SK-MEL-5 (cell line): ENCODE data around the gene ALDH4A1. TPM values are rescaled to one million over a fixed set of nuclear protein-coding genes. Genes with fewer than 3 reads are reported as not detected.
"Not testable (repeated sequence)": the region's sequence is repeated elsewhere in the genome, so short reads cannot be mapped to it uniquely, and the experiment has no call there.

Experiments
- DNase-seq: peaks from one replicate; pipeline ENCODE4 v3.0.0-alpha.2; 2016; ENCODE audit warnings: low read depth, low spot score
- in situ Hi-C: cut with HindIII; loops from 2 replicates; pipeline ENCODE4 v1.10.0; 2016; ENCODE audit warnings: low sequenced_read_pairs, high pct_unique_total_duplicates, low pct_unique_long_range_greater_than_20kb
- total RNA-seq: library from RNA; depleted of rRNA; stranded (reverse); fragments of >200 nt; shearing (Covaris generic); gene quantifications from 2 replicates; pipeline ENCODE4 v1.2.3, GENCODE V29; 2014

The ALDH4A1 gene
- total RNA-seq, 1 experiment from 2014 or later: 8.7 TPM

GRCh38 chr1:18908911-18909771, 6.8 kb upstream of the ALDH4A1 start:
- in situ Hi-C loops: no loop called here
- DNase-seq: no peak

GRCh38 chr1:18907917-18908845, 5.8 kb upstream of the ALDH4A1 start:
- no peak for DNase-seq
- in situ Hi-C loops: no loop called here

DNA sequence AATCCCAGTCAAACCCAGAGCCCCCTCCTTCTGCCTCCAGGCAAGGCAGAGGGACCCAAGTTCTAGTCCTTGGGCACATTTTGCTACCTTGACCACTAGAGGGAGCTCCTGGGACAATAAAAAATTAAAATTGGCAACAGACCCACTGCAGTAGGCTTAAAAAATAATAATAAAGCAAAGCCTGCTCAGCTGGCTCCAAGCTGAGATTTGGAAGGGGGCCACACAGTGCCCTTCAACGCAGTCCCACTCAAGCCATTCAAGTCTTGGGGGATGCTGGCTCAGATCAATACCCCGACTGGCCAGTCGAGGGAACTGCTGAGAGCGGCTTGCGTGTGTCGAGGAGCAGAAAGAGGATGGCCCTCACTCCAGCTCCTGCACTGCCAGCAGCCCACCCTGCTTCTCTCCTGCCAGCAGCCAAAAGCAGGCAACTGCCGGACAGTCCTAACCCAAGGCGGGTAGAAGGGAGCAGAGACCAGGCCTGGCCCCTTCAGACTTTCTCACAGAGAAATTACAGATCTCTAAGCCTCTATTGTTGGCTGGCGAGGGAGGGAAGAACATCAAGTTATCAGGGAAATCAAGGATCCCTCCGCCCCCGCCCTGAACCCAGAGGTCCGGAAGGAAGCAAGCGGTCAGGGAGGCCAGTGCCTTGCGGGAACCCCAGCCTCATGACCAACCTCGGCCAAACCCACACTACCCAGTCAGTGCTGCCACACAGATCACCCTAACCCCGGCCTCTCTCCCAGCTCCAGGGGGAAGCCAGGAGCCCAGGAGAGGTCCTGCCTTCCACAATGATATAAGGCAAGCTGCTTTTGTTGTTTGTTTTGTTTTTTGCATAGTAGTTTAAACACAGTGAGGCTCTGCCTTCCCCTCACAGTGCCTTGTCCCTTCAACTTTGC, 4.9 kb upstream of the ALDH4A1 start:
- in situ Hi-C loops: no loop called here
- peak; percentile 63 for DNase-seq

DNA sequence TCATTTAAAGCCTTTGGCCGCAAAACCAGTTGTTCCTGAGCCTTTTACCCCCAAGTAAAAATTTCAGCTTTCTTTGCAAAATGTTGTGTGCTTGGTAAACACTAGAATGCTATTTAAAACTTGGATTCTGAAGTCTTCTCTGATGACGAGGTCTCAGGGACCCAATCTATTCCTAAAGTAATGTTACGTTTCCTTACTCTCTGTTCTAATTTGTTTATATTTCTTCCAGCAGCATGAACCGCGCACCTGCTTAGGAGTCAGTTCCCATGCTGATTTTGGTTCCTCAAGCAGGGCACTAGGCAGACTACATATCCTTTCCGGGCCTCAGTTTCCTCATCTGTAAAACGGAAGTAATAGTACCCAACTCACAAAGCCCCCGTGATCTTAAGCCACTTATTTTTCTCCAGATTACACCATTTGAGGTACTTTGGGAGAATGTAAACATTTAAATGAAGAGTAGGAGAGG, 969 bp upstream of the ALDH4A1 start:
- in situ Hi-C loops: no loop called here
- no peak for DNase-seq

- in situ Hi-C loops: no loop called here
- no peak for DNase-seq
These were observed 318 bp downstream of the ALDH4A1 start for GRCh38 chr1:18901952-18902522.

DNA sequence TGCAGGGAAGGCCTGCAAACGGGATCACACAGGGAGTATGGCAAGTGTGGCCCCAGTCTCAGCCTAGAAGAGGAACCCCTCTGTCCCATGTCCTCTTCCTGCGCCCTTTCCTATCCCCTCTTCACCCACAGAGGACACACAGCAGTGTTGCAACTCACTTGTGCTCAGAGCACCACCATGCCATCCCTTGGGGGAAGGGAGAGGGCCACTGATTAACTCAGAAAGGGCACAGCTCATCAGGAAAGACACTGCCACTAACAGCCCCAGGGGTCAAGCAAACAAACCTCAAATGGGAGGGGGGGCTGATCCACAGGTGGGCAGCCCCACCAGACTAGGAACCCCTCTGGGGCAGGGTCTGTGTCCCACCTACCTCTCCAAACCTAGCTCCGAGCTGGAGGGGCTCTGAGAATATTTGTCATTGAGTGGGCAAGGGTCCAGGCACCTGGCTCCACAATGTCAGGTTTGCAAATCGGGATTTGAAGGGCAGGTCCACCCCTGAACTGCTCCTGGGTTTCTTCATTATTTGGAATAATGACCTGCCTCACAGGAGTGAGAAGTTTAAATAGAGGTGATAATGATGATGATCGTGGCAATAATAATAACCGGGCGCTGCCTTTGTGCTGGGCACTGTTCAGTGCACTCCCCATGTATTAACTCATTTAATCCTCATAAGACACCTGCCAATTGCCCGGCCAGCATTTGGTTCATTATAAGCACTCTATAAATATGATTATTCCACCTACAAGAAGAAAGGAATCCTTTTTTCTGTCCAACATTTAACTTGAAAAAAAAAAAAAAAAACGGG, 1.0 kb downstream of the ALDH4A1 start:
- in situ Hi-C loops: no loop called here

GRCh38 chr1:18900303-18900841, 2.0 kb downstream of the ALDH4A1 start:
- in situ Hi-C loops: no loop called here
- DNase-seq: no peak

More for the DNA sequence above, 1.0 kb downstream of the ALDH4A1 start:
- DNase-seq: no peak

GRCh38 chr1:18899363-18900049, 2.8 kb downstream of the ALDH4A1 start:
- in situ Hi-C loops: no loop called here
- DNase-seq: no peak

GRCh38 chr1:18898567-18898966, 3.8 kb downstream of the ALDH4A1 start:
- in situ Hi-C loops: no loop called here
- no peak for DNase-seq

DNA sequence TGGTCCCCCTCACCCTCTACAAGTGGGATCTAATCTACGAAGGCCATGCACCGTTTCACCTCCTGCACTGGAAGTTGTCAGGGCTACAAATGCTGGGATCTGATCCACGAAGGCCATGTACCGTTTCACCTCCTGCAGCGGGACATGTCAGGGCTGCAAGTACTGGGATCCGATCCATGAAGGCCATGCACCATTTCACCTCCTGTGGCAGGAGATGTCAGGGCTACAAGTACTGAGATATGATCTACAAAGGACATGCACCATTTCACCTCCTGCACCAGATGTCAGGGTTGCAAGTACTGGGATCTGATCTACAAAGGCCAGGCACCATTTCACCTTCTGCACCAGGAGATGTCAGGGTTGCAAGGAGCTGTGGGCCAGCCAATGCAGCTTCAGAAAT, 7.0 kb downstream of the ALDH4A1 start:
- in situ Hi-C loops: no loop called here
- no peak for DNase-seq

- in situ Hi-C loops: no loop called here
- no peak for DNase-seq
These were observed 9.2 kb downstream of the ALDH4A1 start for GRCh38 chr1:18893120-18893519.

DNA sequence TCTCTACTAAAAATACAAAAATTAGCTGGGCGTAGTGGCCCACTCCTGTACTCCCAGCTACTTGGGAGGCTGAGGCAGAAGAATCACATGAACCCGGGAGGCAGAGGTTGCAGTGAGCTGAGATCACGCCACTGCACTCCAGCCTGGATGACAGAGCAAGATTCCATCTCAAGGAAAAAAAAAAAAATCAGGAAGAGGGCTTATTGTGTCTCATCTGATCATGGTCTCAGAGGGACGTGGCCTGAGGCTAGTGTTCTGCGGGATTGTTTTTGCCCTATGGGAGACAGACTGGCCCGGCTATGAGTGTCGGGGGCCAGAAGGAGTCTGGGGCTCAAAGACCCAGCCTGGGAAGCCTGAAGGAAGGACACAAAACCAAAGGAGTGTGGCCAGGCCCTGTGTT, 10.5 kb downstream of the ALDH4A1 start:
- in situ Hi-C loops: not testable (repeated sequence)
- peak; percentile 10 for DNase-seq

GRCh38 chr1:18891426-18891780, 11.0 kb downstream of the ALDH4A1 start:
- no peak for DNase-seq
- in situ Hi-C loops: no loop called here

- in situ Hi-C loops: no loop called here
- DNase-seq: no peak
These were observed 11.5 kb downstream of the ALDH4A1 start for GRCh38 chr1:18890706-18891425.

DNA sequence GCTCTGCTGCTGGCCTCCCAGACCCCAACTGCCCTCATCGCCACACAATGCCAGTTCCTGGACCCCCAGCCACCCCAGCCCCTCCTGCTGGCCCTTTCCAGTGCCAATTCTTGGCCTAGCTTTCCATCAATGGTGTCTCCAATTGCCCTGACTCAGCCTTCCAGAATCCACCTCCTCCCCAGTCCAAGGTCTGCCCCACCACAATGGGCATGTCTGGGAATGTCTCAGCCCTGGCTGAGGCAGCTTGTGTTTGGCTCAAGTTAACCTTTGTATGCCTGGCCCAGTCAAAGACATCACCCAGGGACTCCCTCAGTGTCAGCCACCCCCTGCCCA, 16.4 kb downstream of the ALDH4A1 start:
- in situ Hi-C loops: no loop called here
- no peak for DNase-seq
